ENCODE data around the gene AURKA.

DNA sequence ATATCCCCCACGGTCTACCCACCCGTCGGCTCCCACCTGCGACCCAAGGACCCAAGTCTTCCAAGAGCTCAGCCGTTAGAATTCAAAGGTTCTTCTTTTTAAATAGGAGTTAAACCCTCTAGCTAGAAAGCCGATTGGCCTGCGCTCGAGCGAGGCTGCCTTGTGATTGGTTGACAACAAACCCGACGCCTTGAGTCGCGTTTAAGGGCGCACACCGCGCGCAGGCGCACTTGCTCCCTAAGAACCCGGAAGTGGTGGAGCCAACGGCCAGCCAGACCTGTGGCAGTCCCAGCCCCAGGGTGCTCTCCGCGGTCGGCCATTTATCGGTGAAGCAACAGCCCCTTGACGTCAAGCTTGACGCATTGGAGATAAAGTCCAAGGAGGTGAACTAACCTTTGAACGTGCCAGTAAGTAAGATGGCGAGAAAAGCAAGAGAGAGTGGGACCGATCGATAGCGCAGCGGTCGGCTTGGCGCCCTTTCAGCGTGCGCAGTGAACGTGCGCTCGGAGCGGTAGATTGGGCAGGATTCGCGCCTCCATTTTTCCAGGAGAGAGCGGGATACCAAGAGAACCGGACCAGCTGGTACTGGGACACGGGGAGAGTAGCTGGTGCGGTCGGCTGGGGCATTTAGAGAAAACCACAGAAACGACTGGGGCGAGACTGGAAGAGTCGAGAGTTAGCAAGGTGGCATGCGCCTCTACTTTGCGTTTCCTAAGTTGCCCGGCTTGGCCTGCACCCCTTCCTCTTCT, at the start of gene AURKA, which contains the start of gene CSTF1:
- TF ChIP-seq, protein P1, sequence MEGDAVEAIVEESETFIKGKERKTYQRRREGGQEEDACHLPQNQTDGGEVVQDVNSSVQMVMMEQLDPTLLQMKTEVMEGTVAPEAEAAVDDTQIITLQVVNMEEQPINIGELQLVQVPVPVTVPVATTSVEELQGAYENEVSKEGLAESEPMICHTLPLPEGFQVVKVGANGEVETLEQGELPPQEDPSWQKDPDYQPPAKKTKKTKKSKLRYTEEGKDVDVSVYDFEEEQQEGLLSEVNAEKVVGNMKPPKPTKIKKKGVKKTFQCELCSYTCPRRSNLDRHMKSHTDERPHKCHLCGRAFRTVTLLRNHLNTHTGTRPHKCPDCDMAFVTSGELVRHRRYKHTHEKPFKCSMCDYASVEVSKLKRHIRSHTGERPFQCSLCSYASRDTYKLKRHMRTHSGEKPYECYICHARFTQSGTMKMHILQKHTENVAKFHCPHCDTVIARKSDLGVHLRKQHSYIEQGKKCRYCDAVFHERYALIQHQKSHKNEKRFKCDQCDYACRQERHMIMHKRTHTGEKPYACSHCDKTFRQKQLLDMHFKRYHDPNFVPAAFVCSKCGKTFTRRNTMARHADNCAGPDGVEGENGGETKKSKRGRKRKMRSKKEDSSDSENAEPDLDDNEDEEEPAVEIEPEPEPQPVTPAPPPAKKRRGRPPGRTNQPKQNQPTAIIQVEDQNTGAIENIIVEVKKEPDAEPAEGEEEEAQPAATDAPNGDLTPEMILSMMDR (IDR thresholded peaks at IDR 0.05; ENCODE audit: insufficient read depth, low read depth, low read length) = no peak
- TF ChIP-seq EZH2 (IDR thresholded peaks at IDR 0.05; ENCODE audit: insufficient read depth, low read length) = no peak
